Astrocyte (in vitro differentiated cells and primary cell): ENCODE results near the gene ZG16. TPM values are rescaled to one million over a fixed set of nuclear protein-coding genes. Genes with fewer than 3 reads are reported as not detected.

Experiments used
- DNase-seq: peaks from one replicate; pipeline ENCODE4 v3.0.0-alpha.2; 2010; ENCODE audit warnings: low read depth
- FAIRE-seq: peaks from 2 replicates; lab custom pipeline; 2011; peaks lifted over from hg19 to GRCh38; lab: Jason Lieb, UNC
- H2AFZ ChIP-seq: 2 replicates; pipeline ENCODE4 v1.6.0; 2012; ENCODE audit warnings: low read depth, low read length, inconsistent platforms
- H3K27ac ChIP-seq: 2 replicates; pipeline ENCODE4 v1.5.1; 2011; ENCODE audit warnings: low read depth, low read length, inconsistent platforms
- H3K27me3 ChIP-seq: 2 replicates; pipeline ENCODE4 v1.6.0; 2011; ENCODE audit warnings: low read length, inconsistent platforms; ENCODE audit not compliant: insufficient read depth
- H3K36me3 ChIP-seq: 2 replicates; pipeline ENCODE4 v1.5.1; 2011; ENCODE audit warnings: low read length, inconsistent platforms; ENCODE audit not compliant: insufficient read depth
- H3K4me1 ChIP-seq: 2 replicates; pipeline ENCODE4 v1.5.1; 2011; ENCODE audit warnings: low read length, inconsistent platforms; ENCODE audit not compliant: insufficient read depth
- H3K4me2 ChIP-seq: 2 replicates; pipeline ENCODE4 v1.6.0; 2012; ENCODE audit warnings: low read length, inconsistent platforms
- H3K4me3 ChIP-seq: 2 replicates; pipeline ENCODE4 v1.5.1; 2011; ENCODE audit warnings: low read depth, mild to moderate bottlenecking, low read length, inconsistent platforms; ENCODE audit not compliant: insufficient read depth
- H3K79me2 ChIP-seq: 2 replicates; pipeline ENCODE4 v1.6.0; 2012; ENCODE audit warnings: mild to moderate bottlenecking, low read length, inconsistent platforms; ENCODE audit not compliant: insufficient read depth
- H3K9ac ChIP-seq: 2 replicates; pipeline ENCODE4 v1.6.0; 2012; ENCODE audit warnings: mild to moderate bottlenecking, low read length, inconsistent platforms
- H3K9me3 ChIP-seq: 2 replicates; pipeline ENCODE4 v1.5.1; 2012; ENCODE audit warnings: low read depth, mild to moderate bottlenecking, low read length, inconsistent platforms; ENCODE audit not compliant: insufficient read depth
- H4K20me1 ChIP-seq: 2 replicates; pipeline ENCODE4 v1.6.0; 2012; ENCODE audit warnings: low read length, inconsistent platforms; ENCODE audit not compliant: insufficient read depth
- H3K27ac Mint-ChIP-seq: one replicate; pipeline ENCODE4 v1.8.0; 2021; ENCODE audit warnings: mild to moderate bottlenecking, mixed read lengths; ENCODE audit not compliant: unreplicated experiment
- H3K27me3 Mint-ChIP-seq: one replicate; pipeline ENCODE4 v1.8.0; 2021; ENCODE audit warnings: low read depth, mixed read lengths; ENCODE audit not compliant: unreplicated experiment
- H3K36me3 Mint-ChIP-seq: one replicate; pipeline ENCODE4 v1.8.0; 2021; ENCODE audit warnings: low read depth, mixed read lengths; ENCODE audit not compliant: unreplicated experiment
- H3K4me1 Mint-ChIP-seq: one replicate; pipeline ENCODE4 v1.8.0; 2021; ENCODE audit warnings: low read depth, mixed read lengths; ENCODE audit not compliant: unreplicated experiment
- H3K4me3 Mint-ChIP-seq: one replicate; pipeline ENCODE4 v1.8.0; 2021; ENCODE audit warnings: mild to moderate bottlenecking, moderate library complexity, mixed read lengths; ENCODE audit not compliant: unreplicated experiment
- H3K9me3 Mint-ChIP-seq: one replicate; pipeline ENCODE4 v1.8.0; 2021; ENCODE audit warnings: mild to moderate bottlenecking, mixed read lengths; ENCODE audit not compliant: unreplicated experiment
- EZH2 ChIP-seq: IDR thresholded peaks from 2 replicates; pipeline ENCODE4 v1.6.1; 2012; ENCODE audit warnings: mild to moderate bottlenecking, low read length, inconsistent platforms; ENCODE audit not compliant: insufficient read depth
- total RNA-seq: library from RNA; stranded (reverse); gene quantifications from 2 replicates; pipeline ENCODE4 v1.2.1, GENCODE V29; 2021
- TF ChIP-seq, protein P1 (sequence below): IDR thresholded peaks from 2 replicates; pipeline ENCODE4 v1.5.1; 2011; ENCODE audit warnings: low read depth, mild to moderate bottlenecking, inconsistent platforms, low read length, moderate library complexity; ENCODE audit not compliant: insufficient read depth

Gene ZG16
- total RNA-seq, 1 donor from 2014 or later: not detected

DNA sequence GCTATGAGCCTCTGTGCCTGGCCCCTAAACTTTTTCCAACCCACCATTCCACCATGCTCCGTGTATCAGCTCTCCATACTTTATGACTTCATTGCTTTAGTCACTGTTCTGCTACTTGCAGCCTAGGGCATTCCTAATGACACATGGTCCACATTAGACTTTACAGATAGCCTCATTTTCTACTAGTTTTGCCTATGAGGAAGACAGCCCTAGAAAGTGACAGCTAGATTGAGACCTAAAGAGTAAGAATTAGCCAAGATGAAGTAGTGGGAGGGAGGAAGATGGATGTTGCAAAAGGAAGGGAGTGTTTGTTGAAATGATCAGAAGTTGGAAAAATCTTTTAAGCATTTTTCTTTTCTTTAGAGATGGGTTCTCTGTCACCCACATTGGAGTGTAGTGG lies 43.3 kb upstream of the ZG16 start:
- Histone ChIP-seq H3K27ac (no peak overlapping the region), H3K4me2 (no peak overlapping the region), H3K9ac (no peak overlapping the region), H3K4me1 (no peaks in the 10 kb centered on the region), H2AFZ (no peak overlapping the region), H3K79me2 (no peaks in the 10 kb centered on the region), H3K9me3 (no peaks in the 10 kb centered on the region), H3K36me3 (no peaks in the 10 kb centered on the region), H4K20me1 (no peaks in the 10 kb centered on the region), H3K4me3 (no peak overlapping the region), H3K27me3 (peaks cover 7% of the 10 kb centered on the region)
- DNase-seq (no peak), FAIRE-seq (no peak)
- no peaks in the 10 kb centered on the region for H3K4me1 Mint-ChIP-seq
- H3K27ac Mint-ChIP-seq: no peak overlapping the region
- peaks cover under 1% of the 10 kb centered on the region for H3K27me3 Mint-ChIP-seq
- TF ChIP-seq, protein P1, sequence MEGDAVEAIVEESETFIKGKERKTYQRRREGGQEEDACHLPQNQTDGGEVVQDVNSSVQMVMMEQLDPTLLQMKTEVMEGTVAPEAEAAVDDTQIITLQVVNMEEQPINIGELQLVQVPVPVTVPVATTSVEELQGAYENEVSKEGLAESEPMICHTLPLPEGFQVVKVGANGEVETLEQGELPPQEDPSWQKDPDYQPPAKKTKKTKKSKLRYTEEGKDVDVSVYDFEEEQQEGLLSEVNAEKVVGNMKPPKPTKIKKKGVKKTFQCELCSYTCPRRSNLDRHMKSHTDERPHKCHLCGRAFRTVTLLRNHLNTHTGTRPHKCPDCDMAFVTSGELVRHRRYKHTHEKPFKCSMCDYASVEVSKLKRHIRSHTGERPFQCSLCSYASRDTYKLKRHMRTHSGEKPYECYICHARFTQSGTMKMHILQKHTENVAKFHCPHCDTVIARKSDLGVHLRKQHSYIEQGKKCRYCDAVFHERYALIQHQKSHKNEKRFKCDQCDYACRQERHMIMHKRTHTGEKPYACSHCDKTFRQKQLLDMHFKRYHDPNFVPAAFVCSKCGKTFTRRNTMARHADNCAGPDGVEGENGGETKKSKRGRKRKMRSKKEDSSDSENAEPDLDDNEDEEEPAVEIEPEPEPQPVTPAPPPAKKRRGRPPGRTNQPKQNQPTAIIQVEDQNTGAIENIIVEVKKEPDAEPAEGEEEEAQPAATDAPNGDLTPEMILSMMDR: no peak
- no peak for TF ChIP-seq EZH2
- no peaks in the 10 kb centered on the region for H3K36me3 Mint-ChIP-seq
- no peak overlapping the region for H3K4me3 Mint-ChIP-seq
- peaks cover 3% of the 10 kb centered on the region for H3K9me3 Mint-ChIP-seq

DNA sequence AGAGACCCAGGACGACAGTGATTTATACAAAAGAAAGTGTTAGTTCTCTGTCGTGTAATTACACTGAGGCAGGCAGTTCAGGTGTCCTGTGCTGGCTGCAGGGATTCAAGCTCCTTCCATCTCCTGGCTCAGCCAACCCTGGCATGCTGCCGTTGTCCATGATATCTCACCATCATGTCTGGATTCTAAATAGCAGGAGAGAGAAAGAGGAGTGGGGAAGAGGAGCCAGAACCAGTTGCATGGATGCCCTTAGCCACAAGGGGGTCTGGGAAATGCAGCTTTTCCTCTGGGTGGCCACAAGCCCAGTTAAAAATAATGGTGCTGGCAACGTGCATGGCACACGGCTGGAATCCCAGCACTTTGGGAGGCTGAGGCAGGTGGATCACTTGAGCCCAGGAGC lies 41.9 kb upstream of the ZG16 start:
- no peak overlapping the region for H3K9ac ChIP-seq
- no peak overlapping the region for H3K4me3 ChIP-seq
- Mint-ChIP-seq H3K9me3 (peaks cover 3% of the 10 kb centered on the region), H3K4me1 (no peaks in the 10 kb centered on the region), H3K36me3 (no peaks in the 10 kb centered on the region), H3K27me3 (peaks cover 6% of the 10 kb centered on the region), H3K4me3 (no peak overlapping the region), H3K27ac (no peak overlapping the region)
- H3K4me2 ChIP-seq: no peak overlapping the region
- no peak overlapping the region for H3K27ac ChIP-seq
- no peaks in the 10 kb centered on the region for H4K20me1 ChIP-seq
- H3K9me3 ChIP-seq: no peaks in the 10 kb centered on the region
- DNase-seq: no peak
- H3K27me3 ChIP-seq: peaks cover 7% of the 10 kb centered on the region
- H3K4me1 ChIP-seq: no peaks in the 10 kb centered on the region
- H2AFZ ChIP-seq: no peak overlapping the region
- no peak for TF ChIP-seq EZH2
- TF ChIP-seq, protein P1: peak; percentile 6
- no peaks in the 10 kb centered on the region for H3K79me2 ChIP-seq
- no peak for FAIRE-seq
- H3K36me3 ChIP-seq: no peaks in the 10 kb centered on the region

DNA sequence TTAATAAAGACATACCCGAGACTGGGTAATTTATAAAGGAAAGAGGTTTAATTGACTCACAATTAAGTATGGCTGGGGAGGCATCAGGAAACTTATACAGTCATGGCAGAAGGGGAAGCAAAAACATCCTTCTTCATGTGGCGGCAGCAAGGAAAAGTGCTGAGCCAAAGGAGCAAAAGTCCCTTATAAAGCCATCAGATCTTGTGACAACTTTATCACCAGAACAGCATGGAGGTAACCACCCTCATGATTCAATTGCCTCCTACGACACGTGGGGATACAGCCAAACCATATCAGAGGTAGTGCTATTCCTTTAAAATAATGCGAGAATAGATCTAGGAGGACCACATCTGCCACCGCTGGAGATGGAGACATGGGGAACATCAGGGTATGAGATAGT lies 41.3 kb upstream of the ZG16 start:
- peaks cover 7% of the 10 kb centered on the region for H3K27me3 ChIP-seq
- no peak overlapping the region for H2AFZ ChIP-seq
- H3K27ac Mint-ChIP-seq: no peak overlapping the region
- no peaks in the 10 kb centered on the region for H3K4me1 ChIP-seq
- no peaks in the 10 kb centered on the region for H3K9me3 ChIP-seq
- H3K27ac ChIP-seq: no peak overlapping the region
- peaks cover 3% of the 10 kb centered on the region for H3K9me3 Mint-ChIP-seq
- TF ChIP-seq, protein P1: no peak
- TF ChIP-seq EZH2: no peak
- no peaks in the 10 kb centered on the region for H3K4me1 Mint-ChIP-seq
- no peak overlapping the region for H3K9ac ChIP-seq
- no peak overlapping the region for H3K4me3 Mint-ChIP-seq
- H3K27me3 Mint-ChIP-seq: peaks cover 10% of the 10 kb centered on the region
- no peaks in the 10 kb centered on the region for H3K36me3 ChIP-seq
- no peak for DNase-seq
- H3K79me2 ChIP-seq: no peaks in the 10 kb centered on the region
- H3K4me3 ChIP-seq: no peak overlapping the region
- no peak overlapping the region for H3K4me2 ChIP-seq
- no peak for FAIRE-seq
- H4K20me1 ChIP-seq: no peaks in the 10 kb centered on the region
- no peaks in the 10 kb centered on the region for H3K36me3 Mint-ChIP-seq
